Measurements from ENCODE around the gene CRABP2. TPM values are rescaled to one million over a fixed set of nuclear protein-coding genes. Genes with fewer than 3 reads are reported as not detected.

The CRABP2 gene
- total RNA-seq, 1 experiment from 2014 or later, result 1,115 TPM

DNA sequence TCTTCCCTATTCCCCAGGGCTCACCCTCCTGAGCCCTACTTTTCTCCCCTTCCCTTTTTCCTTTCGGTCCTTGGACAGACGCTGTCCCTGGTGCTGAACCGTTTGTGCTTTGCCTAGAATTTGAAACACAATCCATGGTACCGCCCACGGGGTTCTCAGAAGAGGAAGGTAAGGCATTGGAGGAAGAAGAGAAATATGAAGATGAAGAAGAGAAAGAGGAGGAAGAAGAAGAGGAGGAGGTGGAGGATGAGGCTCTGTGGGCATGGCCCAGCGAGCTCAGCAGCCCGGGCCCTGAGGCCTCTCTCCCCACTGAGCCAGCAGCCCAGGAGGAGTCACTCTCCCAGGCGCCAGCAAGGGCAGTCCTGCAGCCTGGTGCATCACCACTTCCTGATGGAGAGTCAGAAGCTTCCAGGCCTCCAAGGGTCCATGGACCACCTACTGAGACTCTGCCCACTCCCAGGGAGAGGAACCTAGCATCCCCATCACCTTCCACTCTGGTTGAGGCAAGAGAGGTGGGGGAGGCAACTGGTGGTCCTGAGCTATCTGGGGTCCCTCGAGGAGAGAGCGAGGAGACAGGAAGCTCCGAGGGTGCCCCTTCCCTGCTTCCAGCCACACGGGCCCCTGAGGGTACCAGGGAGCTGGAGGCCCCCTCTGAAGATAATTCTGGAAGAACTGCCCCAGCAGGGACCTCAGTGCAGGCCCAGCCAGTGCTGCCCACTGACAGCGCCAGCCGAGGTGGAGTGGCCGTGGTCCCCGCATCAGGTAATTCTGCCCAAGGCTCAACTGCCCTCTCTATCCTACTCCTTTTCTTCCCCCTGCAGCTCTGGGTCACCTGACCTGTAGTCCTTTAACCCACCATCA lies 53.0 kb downstream of the CRABP2 start:
- Histone ChIP-seq H3K27me3 (ENCODE audit: control insufficient read depth, insufficient read depth, low read length) (no peaks in the 10 kb centered on the region), H3K36me3 (ENCODE audit: control insufficient read depth, insufficient read depth, low read length) (no peaks in the 10 kb centered on the region), H3K4me1 (ENCODE audit: control insufficient read depth, insufficient read depth, low read length) (no peaks in the 10 kb centered on the region; the same call in 1 of the 2 replicates), H3K27ac (ENCODE audit: low read length) (no peak overlapping the region), H3K4me3 (ENCODE audit: low read depth in 2 of 2, low read length in 2 of 2) (no peak overlapping the region), H3K9me3 (ENCODE audit: control insufficient read depth, insufficient read depth, low read depth, low read length) (no peaks in the 10 kb centered on the region)
- ChIA-PET POLR2A (no interaction called here), CTCF (no interaction called here)
- TF ChIP-seq, protein P1, sequence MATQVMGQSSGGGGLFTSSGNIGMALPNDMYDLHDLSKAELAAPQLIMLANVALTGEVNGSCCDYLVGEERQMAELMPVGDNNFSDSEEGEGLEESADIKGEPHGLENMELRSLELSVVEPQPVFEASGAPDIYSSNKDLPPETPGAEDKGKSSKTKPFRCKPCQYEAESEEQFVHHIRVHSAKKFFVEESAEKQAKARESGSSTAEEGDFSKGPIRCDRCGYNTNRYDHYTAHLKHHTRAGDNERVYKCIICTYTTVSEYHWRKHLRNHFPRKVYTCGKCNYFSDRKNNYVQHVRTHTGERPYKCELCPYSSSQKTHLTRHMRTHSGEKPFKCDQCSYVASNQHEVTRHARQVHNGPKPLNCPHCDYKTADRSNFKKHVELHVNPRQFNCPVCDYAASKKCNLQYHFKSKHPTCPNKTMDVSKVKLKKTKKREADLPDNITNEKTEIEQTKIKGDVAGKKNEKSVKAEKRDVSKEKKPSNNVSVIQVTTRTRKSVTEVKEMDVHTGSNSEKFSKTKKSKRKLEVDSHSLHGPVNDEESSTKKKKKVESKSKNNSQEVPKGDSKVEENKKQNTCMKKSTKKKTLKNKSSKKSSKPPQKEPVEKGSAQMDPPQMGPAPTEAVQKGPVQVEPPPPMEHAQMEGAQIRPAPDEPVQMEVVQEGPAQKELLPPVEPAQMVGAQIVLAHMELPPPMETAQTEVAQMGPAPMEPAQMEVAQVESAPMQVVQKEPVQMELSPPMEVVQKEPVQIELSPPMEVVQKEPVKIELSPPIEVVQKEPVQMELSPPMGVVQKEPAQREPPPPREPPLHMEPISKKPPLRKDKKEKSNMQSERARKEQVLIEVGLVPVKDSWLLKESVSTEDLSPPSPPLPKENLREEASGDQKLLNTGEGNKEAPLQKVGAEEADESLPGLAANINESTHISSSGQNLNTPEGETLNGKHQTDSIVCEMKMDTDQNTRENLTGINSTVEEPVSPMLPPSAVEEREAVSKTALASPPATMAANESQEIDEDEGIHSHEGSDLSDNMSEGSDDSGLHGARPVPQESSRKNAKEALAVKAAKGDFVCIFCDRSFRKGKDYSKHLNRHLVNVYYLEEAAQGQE (IDR thresholded peaks at IDR 0.05; ENCODE audit: insufficient read depth in 1 of 2, low read depth in 2 of 2, low read length in 1 of 2), result peak; percentile 95 to 98
- TF ChIP-seq TCF7L2 (IDR thresholded peaks at IDR 0.05; ENCODE audit: low read depth, low read length), result no peak
- DNase-seq (ENCODE audit: low read depth, low spot score), result no peak
- intact Hi-C loops (cut with micrococcal nuclease; ENCODE audit: unreplicated experiment) (no loop called here), in situ Hi-C loops (cut with HindIII; ENCODE audit: low pct_unique_long_range_greater_than_20kb, low sequenced_read_pairs) (no loop called here)
- ATAC-seq, result no peak
- no TSS peak for BruUV-seq (replicated peaks)

Other genes with a start within 250 kb of the CRABP2 start
- 30.9 TPM for gene MEF2D, start 204.8 kb downstream of the CRABP2 start, total RNA-seq (2021; ENCODE audit: unreplicated experiment)
- 25.6 TPM for gene IQGAP3, start 133.0 kb downstream of the CRABP2 start, total RNA-seq (2021; ENCODE audit: unreplicated experiment)
- not detected for gene TTC24, start 125.9 kb downstream of the CRABP2 start, total RNA-seq (2021; ENCODE audit: unreplicated experiment)
- 211 TPM for gene NAXE, start 113.8 kb downstream of the CRABP2 start, total RNA-seq (2021; ENCODE audit: unreplicated experiment)
- gene GPATCH4, start 104.1 kb downstream of the CRABP2 start, total RNA-seq (2021; ENCODE audit: unreplicated experiment), result 44.4 TPM
- 0.21 TPM for gene HAPLN2, start 86.2 kb downstream of the CRABP2 start, total RNA-seq (2021; ENCODE audit: unreplicated experiment)
- 0.57 TPM for gene BCAN, start 63.5 kb downstream of the CRABP2 start, total RNA-seq (2021; ENCODE audit: unreplicated experiment)
- 56.3 TPM for gene NES, start 28.2 kb downstream of the CRABP2 start, total RNA-seq (2021; ENCODE audit: unreplicated experiment)
- 32.8 TPM for gene METTL25B, start 22.9 kb upstream of the CRABP2 start, total RNA-seq (2021; ENCODE audit: unreplicated experiment)
- 40.6 TPM for gene ISG20L2, start 23.2 kb upstream of the CRABP2 start, total RNA-seq (2021; ENCODE audit: unreplicated experiment)
- gene MRPL24, start 35.5 kb upstream of the CRABP2 start, total RNA-seq (2021; ENCODE audit: unreplicated experiment), result 80.4 TPM
- gene HDGF, start 46.1 kb upstream of the CRABP2 start, total RNA-seq (2021; ENCODE audit: unreplicated experiment), result 325 TPM
- gene PRCC, start 62.0 kb upstream of the CRABP2 start, total RNA-seq (2021; ENCODE audit: unreplicated experiment), result 78.5 TPM
- 0.69 TPM for gene SH2D2A, start 111.3 kb upstream of the CRABP2 start, total RNA-seq (2021; ENCODE audit: unreplicated experiment)
- not detected for gene INSRR, start 153.5 kb upstream of the CRABP2 start, total RNA-seq (2021; ENCODE audit: unreplicated experiment)
- 0.21 TPM for gene NTRK1, start 155.3 kb upstream of the CRABP2 start, total RNA-seq (2021; ENCODE audit: unreplicated experiment)
- gene PEAR1, start 188.1 kb upstream of the CRABP2 start, total RNA-seq (2021; ENCODE audit: unreplicated experiment), result 16.1 TPM
- 0.77 TPM for gene LRRC71, start 215.0 kb upstream of the CRABP2 start, total RNA-seq (2021; ENCODE audit: unreplicated experiment)

Measured in Panc1 (cell line).